Activated T-cell treated with anti-CD3 and anti-CD28 coated beads, Interleukin-2, amount 50 U/mL, for 24 hours (primary cell): ENCODE measurements around the gene FBXO21.
"Not testable (repeated sequence)": the region's sequence is repeated elsewhere in the genome, so short reads cannot be mapped to it uniquely, and the experiment has no call there.

Source experiments
- DNase-seq: peaks from one replicate; pipeline ENCODE4 v3.0.0-alpha.2; 2020
- H3K27ac Mint-ChIP-seq: 2 replicates; pipeline ENCODE4 v1.8.0; 2020; ENCODE audit warnings: mild to moderate bottlenecking, mixed read lengths
- H3K27me3 Mint-ChIP-seq: 2 replicates; pipeline ENCODE4 v1.8.0; 2020; ENCODE audit warnings: mixed read lengths
- H3K36me3 Mint-ChIP-seq: 2 replicates; pipeline ENCODE4 v1.8.0; 2020; ENCODE audit warnings: low read depth, mixed read lengths
- H3K4me1 Mint-ChIP-seq: 2 replicates; pipeline ENCODE4 v1.8.0; 2020; ENCODE audit warnings: low read depth, mixed read lengths
- H3K4me3 Mint-ChIP-seq: 2 replicates; pipeline ENCODE4 v1.8.0; 2020; ENCODE audit warnings: mild to moderate bottlenecking, moderate library complexity, mixed read lengths
- H3K9me3 Mint-ChIP-seq: 2 replicates; pipeline ENCODE4 v1.8.0; 2020; ENCODE audit warnings: mixed read lengths

FBXO21 gene, protein sequence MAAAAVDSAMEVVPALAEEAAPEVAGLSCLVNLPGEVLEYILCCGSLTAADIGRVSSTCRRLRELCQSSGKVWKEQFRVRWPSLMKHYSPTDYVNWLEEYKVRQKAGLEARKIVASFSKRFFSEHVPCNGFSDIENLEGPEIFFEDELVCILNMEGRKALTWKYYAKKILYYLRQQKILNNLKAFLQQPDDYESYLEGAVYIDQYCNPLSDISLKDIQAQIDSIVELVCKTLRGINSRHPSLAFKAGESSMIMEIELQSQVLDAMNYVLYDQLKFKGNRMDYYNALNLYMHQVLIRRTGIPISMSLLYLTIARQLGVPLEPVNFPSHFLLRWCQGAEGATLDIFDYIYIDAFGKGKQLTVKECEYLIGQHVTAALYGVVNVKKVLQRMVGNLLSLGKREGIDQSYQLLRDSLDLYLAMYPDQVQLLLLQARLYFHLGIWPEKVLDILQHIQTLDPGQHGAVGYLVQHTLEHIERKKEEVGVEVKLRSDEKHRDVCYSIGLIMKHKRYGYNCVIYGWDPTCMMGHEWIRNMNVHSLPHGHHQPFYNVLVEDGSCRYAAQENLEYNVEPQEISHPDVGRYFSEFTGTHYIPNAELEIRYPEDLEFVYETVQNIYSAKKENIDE

DNA sequence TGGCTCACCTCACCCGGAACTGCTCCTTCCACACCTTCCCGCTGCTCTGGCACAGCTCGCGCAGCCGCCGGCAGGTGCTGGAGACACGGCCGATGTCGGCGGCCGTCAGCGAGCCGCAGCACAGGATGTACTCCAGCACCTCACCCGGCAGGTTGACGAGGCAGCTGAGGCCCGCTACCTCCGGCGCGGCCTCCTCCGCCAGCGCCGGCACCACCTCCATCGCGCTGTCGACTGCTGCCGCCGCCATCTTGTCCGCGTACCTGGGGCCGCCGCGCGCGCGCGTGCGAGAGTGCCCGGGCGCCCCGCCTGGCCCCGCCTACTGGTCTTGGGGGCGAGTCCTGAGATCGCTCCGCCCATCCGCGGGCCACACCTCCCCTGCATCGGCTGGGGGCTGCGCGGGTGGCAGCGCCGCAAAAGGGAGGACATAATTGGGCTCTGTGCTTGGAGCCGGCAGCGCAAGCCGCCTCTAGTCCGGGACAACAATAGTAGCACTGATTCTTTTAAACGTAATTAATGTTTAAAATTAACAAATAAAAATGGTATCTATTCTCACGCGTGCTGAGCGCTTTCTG, at the start of gene FBXO21:
FBXO21 (minus strand) TSS at position 261 of the 572 bp plus-strand sequence; CDS start at position 247, 14 bp downstream.
- Mint-ChIP-seq H3K27me3 (no peaks in the 10 kb centered on the region), H3K4me1 (peaks cover 30% of the 10 kb centered on the region), H3K4me3 (peak within 1 kb of the TSS; percentile 92), H3K36me3 (peaks cover 39% of the 10 kb centered on the region), H3K27ac (peak within 1 kb of the TSS; percentile 88), H3K9me3 (no peaks in the 10 kb centered on the region)
- DNase-seq: peak; percentile 98

DNA sequence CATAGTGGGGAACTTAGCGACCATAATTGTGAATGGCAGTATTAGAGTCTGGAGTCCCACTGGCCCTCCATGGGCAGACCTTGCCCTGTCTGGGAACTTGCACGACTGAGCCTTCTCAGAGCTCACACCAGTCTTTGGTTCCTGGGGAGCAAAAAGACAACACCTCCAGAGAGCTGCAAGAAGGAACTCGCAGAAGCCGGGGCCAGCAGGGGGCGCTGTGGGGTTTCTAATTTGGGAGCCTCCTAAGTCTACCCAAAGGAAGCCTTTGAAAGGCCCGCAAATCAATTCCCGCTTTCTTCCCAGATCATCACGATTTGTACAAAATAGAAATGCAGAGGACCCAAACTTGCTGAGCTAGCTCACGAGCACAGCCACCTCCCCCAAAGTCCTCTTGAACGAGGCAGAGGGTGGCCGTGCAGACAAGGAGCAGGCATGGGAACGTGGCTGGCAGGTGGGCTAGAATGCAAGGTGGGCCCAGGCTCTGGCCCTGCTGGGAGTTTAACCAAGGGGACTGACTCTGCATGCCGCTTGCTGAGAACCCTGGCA, 46.3 kb upstream of the FBXO21 start:
- no peaks in the 10 kb centered on the region for H3K4me1 Mint-ChIP-seq
- no peaks in the 10 kb centered on the region for H3K36me3 Mint-ChIP-seq
- peak; percentile 82 for DNase-seq
- H3K27ac Mint-ChIP-seq: no peak overlapping the region
- peaks cover 26% of the 10 kb centered on the region for H3K27me3 Mint-ChIP-seq
- H3K9me3 Mint-ChIP-seq: no peaks in the 10 kb centered on the region
- no peak overlapping the region for H3K4me3 Mint-ChIP-seq

DNA sequence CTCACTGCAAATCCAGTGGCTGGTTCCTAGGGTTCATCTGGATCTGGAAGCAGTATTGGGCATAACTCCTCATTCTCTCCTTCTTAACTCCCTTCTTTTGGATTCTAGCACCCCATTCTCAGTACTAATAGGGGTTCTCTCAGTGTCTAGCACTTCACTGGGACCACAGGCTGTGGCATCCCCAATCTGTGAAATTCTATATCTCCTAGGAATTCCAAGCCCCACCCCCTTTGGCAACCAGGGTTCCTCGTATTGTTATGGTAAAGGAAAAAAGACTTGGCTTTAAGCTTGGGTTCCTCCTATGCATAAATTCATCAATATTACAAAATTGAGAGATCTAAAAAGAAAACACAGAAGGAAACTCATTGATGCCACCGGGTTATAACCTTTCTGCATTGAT, 45.0 kb upstream of the FBXO21 start:
- Mint-ChIP-seq H3K27ac (no peak overlapping the region), H3K4me3 (no peak overlapping the region), H3K27me3 (peaks cover 30% of the 10 kb centered on the region), H3K36me3 (no peaks in the 10 kb centered on the region), H3K4me1 (no peaks in the 10 kb centered on the region), H3K9me3 (no peaks in the 10 kb centered on the region)
- no peak for DNase-seq

DNA sequence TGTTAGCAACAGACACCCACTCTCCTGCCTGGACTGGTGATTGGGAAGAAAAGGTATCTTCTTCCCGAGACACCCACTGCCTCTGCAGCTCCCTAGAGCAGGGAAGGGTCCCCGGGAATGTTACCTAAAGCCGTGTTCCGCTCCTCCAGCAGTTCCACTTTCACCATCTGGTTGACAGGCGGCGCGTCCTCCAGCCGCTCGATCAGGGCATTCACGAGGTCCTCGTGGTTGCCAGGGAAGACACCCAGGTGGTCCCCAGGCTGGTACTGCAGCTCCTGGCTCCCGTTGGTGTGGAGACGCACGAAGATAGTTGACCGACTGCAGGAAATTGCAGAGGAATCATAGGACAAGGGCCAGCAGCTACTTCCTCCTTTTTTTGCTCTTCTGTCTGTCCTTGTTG, 44.2 kb upstream of the FBXO21 start:
- Mint-ChIP-seq H3K4me1 (no peaks in the 10 kb centered on the region), H3K27ac (no peak overlapping the region), H3K9me3 (no peaks in the 10 kb centered on the region), H3K36me3 (no peaks in the 10 kb centered on the region), H3K4me3 (no peak overlapping the region), H3K27me3 (peaks cover 30% of the 10 kb centered on the region)
- no peak for DNase-seq

DNA sequence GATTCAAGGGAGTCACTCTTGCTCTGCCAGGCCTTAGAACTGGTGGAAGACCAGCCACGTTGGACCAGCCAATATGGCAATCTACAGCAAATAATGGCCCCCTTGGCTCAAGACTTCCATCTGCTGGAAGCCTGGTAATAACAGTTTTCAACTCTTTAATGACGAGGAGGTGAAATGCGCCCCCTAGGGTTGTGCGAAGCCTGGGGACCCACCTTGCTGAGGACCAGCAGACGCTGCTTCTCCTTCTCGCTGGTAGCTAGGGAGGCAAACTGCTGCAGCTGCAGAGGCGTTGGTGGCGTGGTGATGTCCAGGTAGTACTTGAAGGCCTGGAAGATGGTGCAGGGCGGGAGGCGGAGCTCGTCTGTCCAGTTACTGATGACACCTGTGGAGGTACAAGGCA, 41.5 kb upstream of the FBXO21 start:
- Mint-ChIP-seq H3K4me3 (no peak overlapping the region), H3K36me3 (no peaks in the 10 kb centered on the region), H3K9me3 (no peaks in the 10 kb centered on the region), H3K27me3 (peaks cover 37% of the 10 kb centered on the region), H3K4me1 (no peaks in the 10 kb centered on the region), H3K27ac (no peak overlapping the region)
- DNase-seq: no peak

DNA sequence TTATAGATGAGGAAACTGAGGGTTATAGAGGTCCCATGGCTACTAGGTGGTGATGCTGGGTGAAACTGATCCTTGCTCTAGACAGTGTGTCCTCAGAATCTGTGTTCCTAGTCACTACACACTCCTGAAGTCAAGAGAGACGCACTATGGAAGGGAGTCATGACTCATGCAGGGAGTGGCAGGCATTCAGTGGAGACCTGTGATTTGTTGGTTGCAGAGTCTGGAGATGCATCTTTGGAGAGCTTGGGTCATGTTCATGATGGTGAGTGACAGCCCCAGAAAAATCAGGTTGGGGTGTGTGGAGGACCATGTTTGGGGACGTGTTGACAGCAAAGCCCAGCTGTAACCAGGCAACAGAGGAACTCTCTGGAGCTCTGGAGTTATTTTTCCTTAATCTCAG, 38.0 kb upstream of the FBXO21 start:
- Mint-ChIP-seq H3K9me3 (no peaks in the 10 kb centered on the region), H3K36me3 (no peaks in the 10 kb centered on the region), H3K27me3 (peaks cover 21% of the 10 kb centered on the region), H3K27ac (no peak overlapping the region), H3K4me3 (no peak overlapping the region), H3K4me1 (no peaks in the 10 kb centered on the region)
- DNase-seq: no peak

DNA sequence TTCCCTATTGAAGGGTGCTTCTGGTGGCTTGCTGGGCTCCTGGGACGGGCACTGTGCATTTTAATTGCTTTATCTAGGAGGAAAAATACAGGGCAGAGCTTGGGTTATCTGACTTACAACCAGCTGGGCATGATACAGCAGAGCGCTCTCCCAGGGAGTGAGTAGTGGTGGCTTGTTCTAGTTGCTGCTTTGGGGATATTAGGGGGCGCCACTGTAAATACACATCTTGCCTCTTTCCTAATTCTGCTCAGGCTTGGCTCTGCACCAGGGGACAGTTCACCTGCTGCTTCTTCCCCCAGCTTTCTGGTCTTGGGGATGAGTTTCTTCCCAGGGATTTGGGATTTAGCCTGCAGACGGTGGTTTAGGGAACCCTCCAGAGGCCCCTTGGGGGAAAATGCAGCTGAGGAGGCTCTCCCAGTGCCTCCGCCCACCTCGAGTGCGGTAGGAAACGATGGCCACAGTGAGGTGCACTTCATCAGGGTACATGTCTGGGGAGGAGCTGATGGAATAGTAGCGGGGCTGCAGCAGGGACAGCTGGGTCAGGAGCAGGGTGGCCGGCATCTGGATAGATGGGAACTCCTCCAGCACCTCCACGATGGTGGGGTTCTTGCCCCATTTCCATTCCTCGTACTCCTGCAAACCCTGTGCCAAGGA, 36.9 kb upstream of the FBXO21 start:
- Mint-ChIP-seq H3K27ac (no peak overlapping the region), H3K9me3 (no peaks in the 10 kb centered on the region), H3K4me1 (no peaks in the 10 kb centered on the region), H3K36me3 (no peaks in the 10 kb centered on the region), H3K4me3 (no peak overlapping the region), H3K27me3 (peaks cover 17% of the 10 kb centered on the region)
- DNase-seq: no peak

DNA sequence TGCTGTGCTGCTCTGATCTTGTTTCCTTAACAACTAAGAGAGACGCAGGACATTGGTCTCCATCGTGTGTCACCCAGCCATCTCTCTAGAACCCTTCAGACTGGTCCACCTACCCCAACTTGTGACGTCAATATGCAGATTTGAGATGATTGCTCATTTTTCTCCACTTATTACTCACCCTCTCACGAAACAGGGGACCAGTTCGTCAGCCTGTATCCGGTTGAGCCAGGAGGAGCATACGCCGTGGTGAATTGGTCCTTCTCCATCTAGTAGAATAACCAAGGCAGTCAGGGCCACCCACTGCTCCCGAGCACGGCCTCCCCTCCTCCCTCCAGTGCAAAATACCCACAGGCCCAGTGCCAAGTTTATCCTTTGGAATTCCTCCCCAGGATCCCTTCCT, 36.2 kb upstream of the FBXO21 start:
- no peaks in the 10 kb centered on the region for H3K4me1 Mint-ChIP-seq

DNA sequence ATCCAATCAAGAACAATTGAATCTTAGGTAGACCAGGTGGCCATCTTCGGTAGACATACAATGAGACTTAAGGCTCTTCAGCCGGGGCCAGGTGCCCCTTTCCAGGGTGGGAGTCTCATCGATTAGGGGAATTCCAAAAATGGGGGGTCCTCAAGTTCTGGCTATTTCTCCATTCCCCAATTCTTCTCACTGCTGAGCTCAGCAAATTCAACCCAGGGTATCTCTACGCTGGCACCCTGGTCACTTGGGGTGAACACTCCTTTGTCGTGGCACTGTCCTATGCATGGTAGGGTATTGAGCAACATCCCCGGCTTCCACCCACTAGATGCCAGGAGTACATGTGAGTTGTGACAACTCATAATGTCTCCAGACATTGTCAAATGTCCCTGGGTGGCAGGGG, 34.9 kb upstream of the FBXO21 start:
- H3K9me3 Mint-ChIP-seq: no peaks in the 10 kb centered on the region
- H3K27ac Mint-ChIP-seq: no peak overlapping the region
- no peaks in the 10 kb centered on the region for H3K4me1 Mint-ChIP-seq
- no peak overlapping the region for H3K4me3 Mint-ChIP-seq
- DNase-seq: no peak
- peaks cover 14% of the 10 kb centered on the region for H3K27me3 Mint-ChIP-seq
- H3K36me3 Mint-ChIP-seq: no peaks in the 10 kb centered on the region

More for the DNA sequence above, 36.2 kb upstream of the FBXO21 start:
- no peak for DNase-seq
- H3K36me3 Mint-ChIP-seq: no peaks in the 10 kb centered on the region
- no peaks in the 10 kb centered on the region for H3K9me3 Mint-ChIP-seq
- peaks cover 11% of the 10 kb centered on the region for H3K27me3 Mint-ChIP-seq
- H3K4me3 Mint-ChIP-seq: no peak overlapping the region
- no peak overlapping the region for H3K27ac Mint-ChIP-seq

DNA sequence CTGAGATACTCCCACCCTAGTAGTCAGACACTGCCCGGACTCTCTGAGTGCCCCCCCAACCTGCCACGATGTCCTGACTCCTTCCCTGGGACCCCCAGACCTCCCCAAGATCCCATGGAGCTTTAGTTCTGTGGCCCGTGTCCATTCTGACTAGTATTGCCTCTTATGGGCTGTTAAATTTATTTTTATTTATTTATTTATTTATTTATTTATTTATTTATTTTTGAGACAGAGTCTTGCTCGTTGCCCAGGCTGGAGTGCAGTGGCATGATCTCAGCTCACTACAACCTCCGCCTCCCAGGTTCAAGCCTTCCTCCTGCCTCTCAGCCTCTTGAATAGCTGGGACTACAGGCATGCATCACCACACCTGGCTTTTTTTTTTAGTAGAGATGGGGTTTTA, 30.7 kb upstream of the FBXO21 start:
- DNase-seq, H3K36me3 Mint-ChIP-seq, H3K27ac Mint-ChIP-seq, H3K4me1 Mint-ChIP-seq, H3K4me3 Mint-ChIP-seq, H3K9me3 Mint-ChIP-seq: not testable (repeated sequence)
- peaks cover 23% of the 10 kb centered on the region for H3K27me3 Mint-ChIP-seq

DNA sequence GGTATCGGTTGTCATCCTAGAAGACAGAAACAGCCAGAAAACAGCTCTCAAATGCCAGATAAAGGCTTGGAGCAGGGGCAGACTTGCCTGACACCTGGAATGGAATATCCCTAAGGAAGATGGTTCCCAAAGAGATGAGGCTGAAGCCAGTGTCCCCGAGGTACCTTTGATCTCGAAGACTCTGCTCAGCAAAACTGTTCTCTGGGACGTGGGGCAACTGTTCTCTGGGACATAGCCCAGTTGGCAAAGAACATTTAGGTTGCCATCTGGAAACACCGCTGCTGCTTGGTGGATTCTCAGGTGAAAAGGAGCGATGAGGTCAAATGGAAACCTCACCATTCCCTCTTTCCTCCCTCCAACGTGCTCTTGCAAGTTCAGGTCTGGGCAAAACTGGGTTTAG, 27.9 kb upstream of the FBXO21 start:
- H3K27me3 Mint-ChIP-seq: peaks cover 23% of the 10 kb centered on the region
- H3K4me1 Mint-ChIP-seq: no peaks in the 10 kb centered on the region
- H3K9me3 Mint-ChIP-seq: no peaks in the 10 kb centered on the region
- H3K27ac Mint-ChIP-seq: no peak overlapping the region
- H3K4me3 Mint-ChIP-seq: no peak overlapping the region
- H3K36me3 Mint-ChIP-seq: no peaks in the 10 kb centered on the region
- DNase-seq: no peak

DNA sequence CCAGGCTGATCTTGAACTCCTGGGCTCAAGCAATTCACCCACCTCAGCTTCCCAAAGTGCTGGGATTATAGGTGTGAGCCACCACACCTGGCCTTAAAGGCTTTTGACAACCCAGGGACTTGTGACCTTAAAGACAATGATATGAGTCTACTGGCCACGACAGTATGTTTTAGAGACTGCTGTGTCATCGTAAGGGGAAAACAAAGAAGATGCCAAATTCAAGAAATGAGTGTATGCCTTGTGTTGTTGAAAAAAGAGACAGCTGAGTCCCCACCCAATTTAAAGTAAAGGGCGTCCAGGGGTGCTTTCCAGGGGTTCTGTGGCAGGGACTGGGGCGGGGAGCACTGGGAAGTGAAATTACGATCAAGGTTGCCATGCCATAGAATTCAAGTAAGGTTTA, 26.4 kb upstream of the FBXO21 start:
- Mint-ChIP-seq H3K27me3 (peaks cover 24% of the 10 kb centered on the region), H3K4me3 (no peak overlapping the region), H3K9me3 (no peaks in the 10 kb centered on the region), H3K36me3 (no peaks in the 10 kb centered on the region), H3K27ac (no peak overlapping the region), H3K4me1 (no peaks in the 10 kb centered on the region)
- no peak for DNase-seq

DNA sequence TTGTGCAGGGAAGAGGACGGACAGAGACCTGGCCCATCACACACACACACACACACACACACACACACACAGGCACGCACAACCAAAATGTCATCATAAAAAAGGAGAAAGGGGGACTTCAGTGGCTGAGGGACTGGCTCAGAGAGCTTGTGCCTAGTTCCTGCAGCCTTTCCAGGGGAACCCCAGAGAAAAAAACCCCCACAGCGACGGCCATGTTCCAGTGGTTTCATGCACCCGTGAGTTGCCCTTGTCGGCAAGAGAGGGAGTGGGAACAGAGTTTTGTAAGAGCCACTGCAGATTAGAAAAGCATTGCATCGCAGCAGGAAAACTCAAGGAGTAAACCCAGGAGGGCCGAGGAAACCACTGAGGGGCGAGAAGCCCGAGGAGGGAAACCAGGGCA, 24.5 kb upstream of the FBXO21 start:
- H3K9me3 Mint-ChIP-seq: no peaks in the 10 kb centered on the region
- DNase-seq: no peak
- H3K4me3 Mint-ChIP-seq: no peak overlapping the region
- no peaks in the 10 kb centered on the region for H3K4me1 Mint-ChIP-seq
- no peaks in the 10 kb centered on the region for H3K36me3 Mint-ChIP-seq
- peaks cover 26% of the 10 kb centered on the region for H3K27me3 Mint-ChIP-seq
- H3K27ac Mint-ChIP-seq: no peak overlapping the region

DNA sequence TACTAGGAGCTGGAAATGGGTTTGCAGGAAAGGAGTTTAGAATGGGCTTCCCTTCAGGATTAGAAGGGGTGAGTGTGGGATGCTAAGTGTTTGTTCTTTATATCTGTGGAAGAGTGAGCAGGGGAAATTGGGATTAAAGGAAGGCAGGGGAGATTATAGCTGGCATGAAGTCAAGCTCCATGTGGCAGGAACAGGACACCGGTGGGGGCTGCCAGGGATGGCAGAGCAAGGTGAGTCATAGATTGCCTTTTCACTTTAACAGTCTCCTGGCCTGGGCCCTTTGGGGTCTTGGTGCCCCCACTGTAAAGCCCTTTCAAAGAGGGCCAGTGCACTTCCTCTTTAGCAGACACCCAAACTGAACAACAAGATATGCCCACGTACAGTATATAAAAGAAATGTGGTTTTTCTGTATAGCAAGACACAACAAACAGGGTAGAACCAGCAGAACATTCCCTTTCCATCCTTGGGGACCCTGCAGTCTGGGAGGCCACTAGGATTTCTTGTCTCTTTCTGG, 23.1 kb upstream of the FBXO21 start:
- Mint-ChIP-seq H3K4me1 (no peaks in the 10 kb centered on the region), H3K4me3 (no peak overlapping the region), H3K27ac (no peak overlapping the region), H3K36me3 (no peaks in the 10 kb centered on the region), H3K27me3 (peaks cover 31% of the 10 kb centered on the region), H3K9me3 (no peaks in the 10 kb centered on the region)
- no peak for DNase-seq
